Spleen (tissue), 11 donors: Measurements from ENCODE around the gene PAX7. TPM values are rescaled to one million over a fixed set of nuclear protein-coding genes. Genes with fewer than 3 reads are reported as not detected.

Experiments
- DNase-seq: peaks from one replicate; pipeline ENCODE4 v3.0.0-alpha.2; 2020
- H3K27ac ChIP-seq, 8 donors: fragments of 200-600 bp; sonication (generic) in 7 of 8; 1 replicate in 4 of 8; 2 replicates in 4 of 8; pipeline versions ENCODE4 v1.5.0 to v1.8.0; 2016 to 2021; ENCODE audit warnings: inconsistent platforms in 4 of 8, mild to moderate bottlenecking in 4 of 8, moderate library complexity in 1 of 8
- H3K27me3 ChIP-seq, 7 donors: fragments of 200-600 bp; sonication (generic) in 6 of 7; replicated peaks in 1 of 7; 1 replicate in 4 of 7; 2 replicates in 3 of 7; pipeline versions ENCODE4 v1.5.0 to v1.8.0; 2016 to 2021; ENCODE audit warnings: inconsistent platforms in 3 of 7, mild to moderate bottlenecking in 1 of 7
- H3K36me3 ChIP-seq, 6 donors: fragments of 200-600 bp; sonication (generic) in 5 of 6; 1 replicate in 4 of 6; 2 replicates in 2 of 6; pipeline versions ENCODE4 v1.5.0 to v1.8.0; 2016 to 2021; ENCODE audit warnings: inconsistent platforms in 2 of 6
- H3K4me1 ChIP-seq, 6 donors: fragments of 200-600 bp; sonication (generic) in 5 of 6; 1 replicate in 3 of 6; 2 replicates in 3 of 6; pipeline versions ENCODE4 v1.5.0 to v1.8.0; 2016 to 2021; ENCODE audit warnings: inconsistent platforms in 3 of 6
- H3K4me3 ChIP-seq, 8 donors: fragments of 200-600 bp; sonication (generic) in 7 of 8; 1 replicate in 4 of 8; 2 replicates in 4 of 8; pipeline versions ENCODE4 v1.5.0 to v1.8.0; 2016 to 2021; ENCODE audit warnings: inconsistent platforms in 4 of 8, mild to moderate bottlenecking in 4 of 8, moderate library complexity in 2 of 8
- H3K9me3 ChIP-seq, 8 donors: fragments of 200-600 bp; sonication (generic) in 7 of 8; 1 replicate in 4 of 8; 2 replicates in 4 of 8; pipeline versions ENCODE4 v1.5.0 to v1.8.0; 2016 to 2021; ENCODE audit warnings: inconsistent platforms in 4 of 8
- CTCF ChIP-seq, 11 experiments: fragments of 200-600 bp in 7 of 11; fragments of 450-650 bp in 4 of 11; sonication (generic) in 4 of 11; IDR thresholded peaks in 8 of 11; conservative IDR thresholded peaks in 3 of 11; 1 replicate in 7 of 11; 2 replicates in 4 of 11; pipeline versions ENCODE4 v1.4.0 to v1.8.0; 2016 to 2021; ENCODE audit warnings: antibody characterized with exemption in 11 of 11, inconsistent platforms in 4 of 11, mild to moderate bottlenecking in 1 of 11
- POLR2A ChIP-seq, 3 donors: fragments of 450-650 bp; IDR thresholded peaks; one replicate each; pipeline ENCODE4 v1.5.1; 2017; ENCODE audit warnings: antibody characterized with exemption in 3 of 3, mild to moderate bottlenecking in 1 of 3
- POLR2AphosphoS5 ChIP-seq, 3 donors: sonication (generic); formaldehyde crosslinking; IDR thresholded peaks; one replicate each; pipeline ENCODE4 v1.5.1; 2017; ENCODE audit warnings: antibody characterized with exemption in 3 of 3
- WGBS, 5 donors: extraction: QIAGEN DNeasy Blood & Tissue Kit in 3 of 5; methylation state at CpG; one replicate each; pipeline versions ENCODE4 v1.1.5 to v1.1.7; 2013 to 2018; 5-methylcytosine and 5-hydroxymethylcytosine counted together
- intact Hi-C: fragments of 100-400 bp; cut with DNase I; formaldehyde crosslinking; loops from one replicate; pipeline ENCODE4 v1.15.0; 2023; ENCODE audit warnings: low total_unique reads
- polyA plus RNA-seq, 3 donors: library from polyadenylated mRNA; stranded (reverse); fragments of 200-250 nt; gene quantifications; one replicate each; pipeline ENCODE4 v1.2.1, GENCODE V29; 2013
- total RNA-seq, 7 donors: library from RNA; depleted of rRNA in 3 of 7; stranded (reverse); fragments of >200 nt in 3 of 7; fragmentation: NEBNext Ultra II Directional in 4 of 7; extraction: Animal tissue kit (Norgen Biotek cat#: 25700) in 4 of 7; gene quantifications; one replicate each; pipeline versions ENCODE4 v1.1.0 to v1.2.1, GENCODE V29; 2016 to 2021
- donor health status: healthy with polysubstance abuse.
- donor health status: DM: no; HTN: no; CAD: no; lungs with moderate emphysema.
- donor health status: DM: no; HTN: no; CAD: no.
- donor health status: Bipolar disorder and iron deficiency.
- donor health status: healthy.
- donor health status: DM: no; HTN: no; CAD: no.
- donor health status: DM: yes; HTN: yes; CAD: no.

PAX7 gene
- total and polyA plus RNA-seq, 10 donors = not detected

- Histone ChIP-seq H3K27me3 (peaks cover 0 to 100% (median 52%) of the 10 kb centered on the region in 7 donors), H3K36me3 (no peaks in the 10 kb centered on the region), H3K4me3 (no peak overlapping the region), H3K4me1 (peaks cover 0 to 16% (median 3%) of the 10 kb centered on the region in 6 donors), H3K9me3 (no peaks in the 10 kb centered on the region), H3K27ac (no peak overlapping the region)
- DNase-seq = no peak
- WGBS, 5 donors = 45 to 58% (median 50%) methylated on average over 5 to 9 of the region's 9 CpGs
- intact Hi-C loops = no loop called here
- TF ChIP-seq POLR2A (IDR thresholded peaks at IDR 0.05) (no peak), POLR2AphosphoS5 (IDR thresholded peaks at IDR 0.05) (no peak), CTCF (IDR thresholded peaks at IDR 0.05 in 8 of 11, conservative IDR thresholded peaks at IDR 0.05 in 3 of 11) (no peak)
Observed at GRCh38 chr1:18719786-18720451, 89.3 kb downstream of the PAX7 start.

- WGBS, 5 donors = 50 to 67% (median 57%) methylated on average over 7 to 8 of the region's 8 CpGs
- no peak for TF ChIP-seq POLR2A (IDR thresholded peaks at IDR 0.05)
- no peak for TF ChIP-seq POLR2AphosphoS5 (IDR thresholded peaks at IDR 0.05)
- TF ChIP-seq CTCF (IDR thresholded peaks at IDR 0.05 in 8 of 11, conservative IDR thresholded peaks at IDR 0.05 in 3 of 11) = no peak
- Histone ChIP-seq H3K9me3 (no peaks in the 10 kb centered on the region), H3K4me1 (peaks cover 0 to 15% (median 3%) of the 10 kb centered on the region in 6 donors), H3K27ac (no peak overlapping the region), H3K27me3 (peaks cover 0 to 100% (median 55%) of the 10 kb centered on the region in 7 donors), H3K36me3 (no peaks in the 10 kb centered on the region), H3K4me3 (no peak overlapping the region)
- intact Hi-C loops = no loop called here
- DNase-seq = no peak
Observed at GRCh38 chr1:18721041-18721440, 90.4 kb downstream of the PAX7 start.

GRCh38 chr1:18721776-18722175, 91.1 kb downstream of the PAX7 start:
- Histone ChIP-seq H3K27ac (no peak overlapping the region), H3K9me3 (no peaks in the 10 kb centered on the region), H3K27me3 (peaks cover 0 to 100% (median 54%) of the 10 kb centered on the region in 7 donors), H3K4me3 (no peak overlapping the region), H3K4me1 (peaks cover 0 to 7% (median 2%) of the 10 kb centered on the region in 6 donors), H3K36me3 (no peaks in the 10 kb centered on the region)
- TF ChIP-seq POLR2A (IDR thresholded peaks at IDR 0.05) (no peak), CTCF (IDR thresholded peaks at IDR 0.05 in 8 of 11, conservative IDR thresholded peaks at IDR 0.05 in 3 of 11) (no peak), POLR2AphosphoS5 (IDR thresholded peaks at IDR 0.05) (no peak)
- WGBS, 5 donors = 61 to 80% (median 68%) methylated on average over 1 of the region's 1 CpG
- intact Hi-C loops = no loop called here
- no peak for DNase-seq

GRCh38 chr1:18722270-18722669, 91.6 kb downstream of the PAX7 start:
- H3K27ac ChIP-seq = no peak overlapping the region
- WGBS, 5 donors = 61 to 70% (median 68%) methylated on average over 19 of the region's 19 CpGs
- peaks cover 0 to 97% (median 49%) of the 10 kb centered on the region in 7 donors for H3K27me3 ChIP-seq
- intact Hi-C loops = no loop called here
- no peak overlapping the region for H3K4me3 ChIP-seq
- DNase-seq = no peak
- peaks cover 0 to 2% (median 0%) of the 10 kb centered on the region in 6 donors for H3K4me1 ChIP-seq
- TF ChIP-seq POLR2AphosphoS5 (IDR thresholded peaks at IDR 0.05) (no peak), POLR2A (IDR thresholded peaks at IDR 0.05) (no peak), CTCF (IDR thresholded peaks at IDR 0.05 in 8 of 11, conservative IDR thresholded peaks at IDR 0.05 in 3 of 11) (no peak)
- no peaks in the 10 kb centered on the region for H3K9me3 ChIP-seq
- H3K36me3 ChIP-seq = no peaks in the 10 kb centered on the region
